D721Med (cell line): ENCODE measurements around the gene MTHFS.

ENCODE experiments used
- DNase-seq: peaks from one replicate; pipeline ENCODE4 v3.0.0; 2011; ENCODE audit warnings: low spot score; ENCODE audit not compliant: insufficient read length
- FAIRE-seq: peaks from 2 replicates; lab custom pipeline; 2011; peaks lifted over from hg19 to GRCh38; lab: Jason Lieb, UNC
- CTCF ChIP-seq: IDR thresholded peaks from 2 replicates; pipeline ENCODE4 v1.5.1; 2012; ENCODE audit warnings: mild to moderate bottlenecking, control low read depth; ENCODE audit not compliant: insufficient read depth; ENCODE audit errors: missing control alignments

The MTHFS gene

GRCh38 chr15:79883579-79884203, 13.1 kb downstream of the MTHFS start:
- no peak for DNase-seq
- FAIRE-seq, result no peak

GRCh38 chr15:79881668-79882067, 15.1 kb downstream of the MTHFS start:
- FAIRE-seq (no peak), DNase-seq (no peak)
- no peak for TF ChIP-seq CTCF

More at GRCh38 chr15:79883579-79884203, 13.1 kb downstream of the MTHFS start:
- no peak for TF ChIP-seq CTCF

- no peak for TF ChIP-seq CTCF
- FAIRE-seq (no peak), DNase-seq (no peak)
These were observed 15.6 kb downstream of the MTHFS start for GRCh38 chr15:79881254-79881653.

DNA sequence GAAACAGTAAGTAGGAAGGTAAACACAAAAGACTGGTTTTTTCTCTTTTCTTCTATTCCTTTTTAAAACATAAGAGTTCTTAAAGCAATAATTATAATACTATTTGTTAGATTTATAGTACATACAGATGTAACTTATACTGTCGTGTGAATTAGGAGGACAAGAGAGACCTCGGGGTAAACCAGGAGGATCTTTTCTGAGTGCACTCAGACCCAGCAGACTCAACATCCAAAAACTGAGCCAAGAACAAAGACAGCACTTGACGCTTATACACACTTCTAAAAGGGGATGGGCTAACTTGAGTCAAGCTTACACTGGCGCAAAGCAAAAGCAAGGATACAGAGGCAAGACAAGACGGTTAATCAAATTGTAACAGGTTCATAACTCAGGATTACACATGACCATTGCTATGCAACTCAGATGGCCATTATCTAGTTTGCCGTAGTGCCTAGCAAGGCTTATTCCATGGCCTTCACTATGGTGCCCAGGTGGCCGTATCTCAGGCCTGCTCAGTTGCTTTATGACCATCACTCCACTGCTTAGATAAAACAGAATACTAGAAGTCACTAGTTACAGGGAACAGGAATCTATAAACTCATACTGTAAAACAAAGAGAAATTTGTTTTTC, 18.6 kb downstream of the MTHFS start:
- no peak for TF ChIP-seq CTCF
- FAIRE-seq (no peak), DNase-seq (no peak)

- FAIRE-seq, result no peak
- no peak for DNase-seq
- TF ChIP-seq CTCF, result no peak
These were observed 21.6 kb downstream of the MTHFS start for GRCh38 chr15:79875213-79875612.

DNA sequence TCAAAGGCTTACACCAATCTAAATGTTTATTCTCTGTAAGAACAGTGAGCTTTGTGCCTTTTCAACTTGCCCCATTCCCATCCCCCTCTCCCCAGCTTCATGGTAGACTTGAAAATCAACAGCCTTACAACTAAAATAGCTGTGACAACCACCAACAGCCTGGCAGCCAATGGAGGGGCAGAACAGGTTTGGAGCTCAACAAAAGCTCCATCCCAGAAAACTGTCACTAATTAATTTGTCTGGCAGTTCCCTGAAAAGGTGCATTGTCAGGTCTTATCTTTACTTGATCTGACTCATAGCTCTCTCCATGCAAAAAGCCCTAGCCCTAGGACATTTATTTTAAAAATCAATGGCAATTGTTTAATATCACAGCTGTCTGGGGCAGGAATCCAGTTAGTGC, 22.6 kb downstream of the MTHFS start:
- DNase-seq (no peak), FAIRE-seq (no peak)
- TF ChIP-seq CTCF, result no peak

GRCh38 chr15:79872358-79873017, 24.3 kb downstream of the MTHFS start:
- no peak for FAIRE-seq
- DNase-seq, result no peak
- TF ChIP-seq CTCF, result no peak
